Right lobe of liver (tissue), 6 donors: Measurements from ENCODE around the gene OR10G6. TPM values are rescaled to one million over a fixed set of nuclear protein-coding genes. Genes with fewer than 3 reads are reported as not detected.
A peak's percentile ranks its signal among the peaks of the same experiment; 100 is the strongest.
"Not testable (repeated sequence)": the region's sequence is repeated elsewhere in the genome, so short reads cannot be mapped to it uniquely, and the experiment has no call there.

Source experiments
- ATAC-seq, 4 donors: fragments of 200-7000 bp; cut with Tn5 transposase; one replicate each; pipeline ENCODE4 v1.9.1; 2020; ENCODE audit warnings: mild to moderate bottlenecking in 4 of 4, moderate library complexity in 4 of 4
- DNase-seq, 3 donors: peaks; one replicate each; pipeline ENCODE4 v3.0.0-alpha.2; 2020
- H3K27ac ChIP-seq, 3 donors: fragments of 200-600 bp; one replicate each; pipeline ENCODE4 v1.8.0; 2022
- H3K27me3 ChIP-seq, 2 donors: fragments of 200-600 bp; one replicate each; pipeline ENCODE4 v1.8.0; 2022
- H3K36me3 ChIP-seq, 4 donors: fragments of 200-600 bp; sonication (generic) in 1 of 4; one replicate each; pipeline versions ENCODE4 v1.5.1 to v1.8.0; 2017 to 2022; ENCODE audit warnings: control low read depth in 1 of 4
- H3K4me1 ChIP-seq, 4 donors: fragments of 200-600 bp; sonication (generic) in 1 of 4; one replicate each; pipeline versions ENCODE4 v1.5.1 to v1.8.0; 2017 to 2022; ENCODE audit warnings: control low read depth in 1 of 4
- H3K4me3 ChIP-seq, 3 donors: fragments of 200-600 bp; one replicate each; pipeline ENCODE4 v1.8.0; 2022
- H3K9me3 ChIP-seq, 4 donors: fragments of 200-600 bp; sonication (generic) in 1 of 4; one replicate each; pipeline versions ENCODE4 v1.5.1 to v1.8.0; 2017 to 2022; ENCODE audit warnings: control low read depth in 1 of 4
- POLR2A ChIP-seq: fragments of 450-650 bp; IDR thresholded peaks from one replicate; pipeline ENCODE4 v1.6.1; 2017; ENCODE audit warnings: antibody characterized with exemption, mild to moderate bottlenecking
- WGBS: methylation state at CpG from one replicate; pipeline ENCODE4 v1.1.6; 2018; ENCODE audit warnings: low coverage, low lambda C conversion rate; ENCODE audit not compliant: insufficient coverage; ENCODE audit errors: missing lambda C conversion rate; 5-methylcytosine and 5-hydroxymethylcytosine counted together
- intact Hi-C, 2 donors: fragments of 100-400 bp; cut with DNase I; formaldehyde crosslinking; loops; one replicate each; pipeline versions ENCODE4 v1.11.2 to v1.14.1; 2022
- total RNA-seq, 6 experiments: library from RNA; depleted of rRNA in 2 of 6; stranded (reverse); fragments of >200 nt in 2 of 6; fragmentation: NEBNext Ultra II Directional in 3 of 6; extraction: Animal tissue kit (Norgen Biotek cat#: 25700) in 3 of 6; gene quantifications; one replicate each; pipeline versions ENCODE4 v1.1.0 to v1.2.4, GENCODE V29; 2016 to 2023
- TF ChIP-seq, protein P1 (sequence below), 4 donors: fragments of 200-600 bp in 3 of 4; fragments of 450-650 bp in 1 of 4; IDR thresholded peaks; one replicate each; pipeline versions ENCODE4 v1.5.1 to v1.8.0; 2016 to 2022; ENCODE audit warnings: antibody characterized with exemption in 4 of 4, mild to moderate bottlenecking in 2 of 4
- donor health status: DM: no; HTN: yes; CAD: no.
- donor health status: DM: no; HTN: no; CAD: no.
- donor health status: DM: no; HTN: no; CAD: no.
- donor health status: DM: no; HTN: yes; CAD: no.
- donor health status: DM: no; HTN: yes; CAD: no.

OR10G6 gene
- total RNA-seq, 6 experiments from 2014 or later = not detected

DNA sequence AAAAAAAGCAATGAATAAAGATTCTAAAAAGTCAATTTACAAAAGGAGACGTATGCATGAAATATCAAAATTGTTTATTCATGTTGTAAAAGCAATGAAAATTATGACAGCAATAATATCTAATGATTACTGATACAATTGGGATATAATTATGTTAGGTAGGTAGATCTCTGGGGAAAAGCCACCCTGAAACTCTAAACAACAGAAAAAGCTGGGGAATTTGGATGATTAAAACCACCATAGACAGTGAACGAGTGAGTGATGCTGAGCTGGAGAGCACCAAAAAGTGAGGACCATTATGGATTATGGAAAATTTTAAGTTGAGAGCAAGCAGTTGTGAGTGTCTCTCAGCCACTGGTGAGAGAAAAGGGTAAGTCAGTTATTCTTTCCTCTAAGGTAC lies 31.5 kb upstream of the OR10G6 start, which contains the start of gene OR10G8:
TSS of gene OR10G8 (plus strand) at position 301 of the 400 bp plus-strand sequence. CDS start 2,825 bp downstream, outside the sequence.
- H3K9me3 ChIP-seq = no peaks in the 10 kb centered on the region
- H3K36me3 ChIP-seq = no peaks in the 10 kb centered on the region
- ATAC-seq (no peak), DNase-seq (no peak)
- no peak within 1 kb of the TSS for H3K4me3 ChIP-seq
- intact Hi-C loops = no loop called here
- TF ChIP-seq, protein P1, sequence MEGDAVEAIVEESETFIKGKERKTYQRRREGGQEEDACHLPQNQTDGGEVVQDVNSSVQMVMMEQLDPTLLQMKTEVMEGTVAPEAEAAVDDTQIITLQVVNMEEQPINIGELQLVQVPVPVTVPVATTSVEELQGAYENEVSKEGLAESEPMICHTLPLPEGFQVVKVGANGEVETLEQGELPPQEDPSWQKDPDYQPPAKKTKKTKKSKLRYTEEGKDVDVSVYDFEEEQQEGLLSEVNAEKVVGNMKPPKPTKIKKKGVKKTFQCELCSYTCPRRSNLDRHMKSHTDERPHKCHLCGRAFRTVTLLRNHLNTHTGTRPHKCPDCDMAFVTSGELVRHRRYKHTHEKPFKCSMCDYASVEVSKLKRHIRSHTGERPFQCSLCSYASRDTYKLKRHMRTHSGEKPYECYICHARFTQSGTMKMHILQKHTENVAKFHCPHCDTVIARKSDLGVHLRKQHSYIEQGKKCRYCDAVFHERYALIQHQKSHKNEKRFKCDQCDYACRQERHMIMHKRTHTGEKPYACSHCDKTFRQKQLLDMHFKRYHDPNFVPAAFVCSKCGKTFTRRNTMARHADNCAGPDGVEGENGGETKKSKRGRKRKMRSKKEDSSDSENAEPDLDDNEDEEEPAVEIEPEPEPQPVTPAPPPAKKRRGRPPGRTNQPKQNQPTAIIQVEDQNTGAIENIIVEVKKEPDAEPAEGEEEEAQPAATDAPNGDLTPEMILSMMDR (IDR thresholded peaks at IDR 0.05) = no peak
- TF ChIP-seq POLR2A = no peak
- no peaks in the 10 kb centered on the region for H3K4me1 ChIP-seq
- H3K27me3 ChIP-seq = no peaks in the 10 kb centered on the region
- WGBS = 36% methylated on average over 2 of the region's 2 CpGs
- no peak within 1 kb of the TSS for H3K27ac ChIP-seq

DNA sequence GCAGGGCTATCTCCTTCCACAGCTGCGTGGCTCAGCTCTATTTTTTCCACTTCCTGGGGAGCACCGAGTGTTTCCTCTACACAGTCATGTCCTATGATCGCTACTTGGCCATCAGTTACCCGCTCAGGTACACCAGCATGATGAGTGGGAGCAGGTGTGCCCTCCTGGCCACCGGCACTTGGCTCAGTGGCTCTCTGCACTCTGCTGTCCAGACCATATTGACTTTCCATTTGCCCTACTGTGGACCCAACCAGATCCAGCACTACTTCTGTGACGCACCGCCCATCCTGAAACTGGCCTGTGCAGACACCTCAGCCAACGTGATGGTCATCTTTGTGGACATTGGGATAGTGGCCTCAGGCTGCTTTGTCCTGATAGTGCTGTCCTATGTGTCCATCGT lies 20.9 kb upstream of the OR10G6 start:
- intact Hi-C loops, H3K27ac ChIP-seq, H3K9me3 ChIP-seq, H3K4me1 ChIP-seq, DNase-seq, H3K27me3 ChIP-seq, H3K4me3 ChIP-seq, H3K36me3 ChIP-seq, ATAC-seq: not testable (repeated sequence)
- WGBS = 72% methylated on average over 3 of the region's 9 CpGs

DNA sequence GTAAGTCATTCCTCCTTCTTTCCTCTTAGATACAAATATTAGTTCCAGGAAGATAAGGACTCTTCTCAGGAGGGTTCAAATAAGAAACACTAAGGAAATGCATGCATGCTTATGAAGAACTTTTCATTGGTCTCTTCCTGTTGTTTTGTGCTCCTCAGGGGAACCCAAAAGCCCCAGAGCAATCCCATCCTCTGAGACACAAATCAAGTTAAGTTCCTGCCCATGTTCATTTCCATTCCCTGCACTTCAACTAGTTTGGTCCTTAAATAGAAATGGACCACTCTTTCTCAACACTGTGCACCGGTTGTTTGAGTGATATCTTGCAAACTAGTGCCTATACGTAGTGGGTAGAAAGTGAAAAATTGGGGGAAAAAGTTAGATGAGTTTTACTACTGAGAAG lies 17.7 kb upstream of the OR10G6 start, which contains the start of gene OR10G4:
TSS of gene OR10G4 (plus strand) at position 301 of the 400 bp plus-strand sequence. CDS start 2,578 bp downstream, outside the sequence.
- ATAC-seq (no peak), DNase-seq (no peak)
- no peak for TF ChIP-seq POLR2A
- TF ChIP-seq, protein P1 (IDR thresholded peaks at IDR 0.05) = no peak
- H3K27ac ChIP-seq = no peak within 1 kb of the TSS
- intact Hi-C loops = no loop called here
- 43% methylated on average over 2 of the region's 2 CpGs for WGBS
- H3K4me1 ChIP-seq = no peaks in the 10 kb centered on the region
- H3K9me3 ChIP-seq = no peaks in the 10 kb centered on the region
- no peak within 1 kb of the TSS for H3K4me3 ChIP-seq
- no peaks in the 10 kb centered on the region for H3K36me3 ChIP-seq
- H3K27me3 ChIP-seq = no peaks in the 10 kb centered on the region

DNA sequence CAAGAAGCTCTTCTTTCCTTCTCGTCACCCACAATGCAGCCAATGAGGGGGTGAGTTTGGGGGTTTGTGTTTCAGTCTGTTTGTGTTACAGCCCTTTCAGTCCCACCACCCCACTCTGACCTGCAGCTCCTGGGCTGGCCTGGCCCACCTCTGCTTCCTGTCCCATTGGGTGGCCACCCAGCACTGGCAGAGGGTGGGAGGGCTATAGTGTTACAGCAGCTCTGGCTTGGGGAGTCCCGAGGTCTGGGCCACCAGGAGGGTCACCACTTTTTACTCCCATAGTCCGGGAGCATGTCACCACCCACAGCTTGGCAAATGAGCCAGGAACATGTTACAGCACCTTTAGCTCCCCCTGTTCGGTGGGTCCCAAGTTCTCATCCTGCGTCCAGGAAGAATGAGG lies 15.7 kb downstream of the OR10G6 start:
- DNase-seq = no peak
- no peak overlapping the region for H3K4me3 ChIP-seq
- no peaks in the 10 kb centered on the region for H3K9me3 ChIP-seq
- H3K4me1 ChIP-seq = no peaks in the 10 kb centered on the region
- H3K27me3 ChIP-seq = no peaks in the 10 kb centered on the region
- no peaks in the 10 kb centered on the region for H3K36me3 ChIP-seq
- peak in 1 of 4 donors; percentile 29 for ATAC-seq
- TF ChIP-seq, protein P1 (IDR thresholded peaks at IDR 0.05) = no peak
- WGBS = 59% methylated on average over 4 of the region's 5 CpGs
- intact Hi-C loops = no loop called here
- no peak overlapping the region for H3K27ac ChIP-seq

DNA sequence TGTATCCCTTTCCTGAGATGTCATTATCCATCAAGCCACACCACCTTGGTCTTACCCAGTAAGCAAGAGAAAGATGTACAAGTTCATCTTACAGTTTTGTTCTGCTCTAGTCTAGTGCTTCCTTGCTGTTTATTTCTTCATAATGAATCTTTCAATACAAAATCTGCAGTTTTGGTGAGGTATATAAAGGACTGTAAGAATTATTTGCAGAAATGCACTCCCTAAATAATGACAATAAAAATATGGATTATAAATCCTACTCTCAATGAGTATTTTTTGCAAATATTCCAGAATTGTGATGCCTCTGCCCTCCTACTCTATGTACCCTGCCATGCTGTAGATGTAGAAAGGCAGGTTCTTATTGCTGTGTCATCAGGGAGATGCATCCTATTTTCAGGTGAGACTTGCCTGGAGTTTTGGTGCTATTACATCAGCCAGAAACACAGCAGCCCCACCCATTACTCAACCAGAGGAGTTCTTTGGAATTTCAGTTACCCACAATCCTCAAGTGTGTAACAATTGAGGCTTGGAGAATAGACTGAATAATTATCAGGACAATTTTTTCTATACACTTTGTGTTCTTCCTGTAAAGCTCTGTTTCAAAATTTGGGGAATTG lies 17.1 kb downstream of the OR10G6 start, which contains the start of gene OR10S1:
TSS of gene OR10S1 (minus strand) at position 51 of the 617 bp plus-strand sequence. CDS start 117 bp downstream, outside the sequence.
- DNase-seq = no peak
- intact Hi-C loops = no loop called here
- TF ChIP-seq, protein P1 (IDR thresholded peaks at IDR 0.05) = no peak
- TF ChIP-seq POLR2A = no peak

More for the DNA sequence above, 17.1 kb downstream of the OR10G6 start, which contains the start of gene OR10S1:
- Histone ChIP-seq H3K4me1 (no peaks in the 10 kb centered on the region), H3K9me3 (no peaks in the 10 kb centered on the region), H3K27me3 (no peaks in the 10 kb centered on the region), H3K27ac (no peak within 1 kb of the TSS), H3K4me3 (no peak within 1 kb of the TSS), H3K36me3 (no peaks in the 10 kb centered on the region)
- no peak for ATAC-seq
